Cardiac muscle cell (in vitro differentiated cells and primary cell): ENCODE results near the gene KRTAP5-9. TPM values are rescaled to one million over a fixed set of nuclear protein-coding genes. Genes with fewer than 3 reads are reported as not detected.
"Not testable (repeated sequence)": the region's sequence is repeated elsewhere in the genome, so short reads cannot be mapped to it uniquely, and the experiment has no call there.

Experiments
- DNase-seq, 2 donors: peaks; one replicate each; pipeline versions ENCODE4 v3.0.0 to v3.0.0-alpha.2; 2010 to 2017; ENCODE audit warnings: low read depth in 1 of 2, low spot score in 1 of 2
- H3K27ac ChIP-seq: fragments of 200-600 bp; sonication (generic); 2 replicates; pipeline ENCODE4 v1.5.1; 2016
- H3K27me3 ChIP-seq: fragments of 200-600 bp; sonication (generic); 2 replicates; pipeline ENCODE4 v1.6.0; 2016; ENCODE audit warnings: control low read depth
- H3K36me3 ChIP-seq: fragments of 200-600 bp; sonication (generic); 2 replicates; pipeline ENCODE4 v1.5.1; 2016; ENCODE audit warnings: control low read depth
- H3K4me1 ChIP-seq: fragments of 200-600 bp; sonication (generic); 2 replicates; pipeline ENCODE4 v1.8.1; 2017; ENCODE audit warnings: low read depth, mild to moderate bottlenecking, mixed run types
- H3K4me3 ChIP-seq: fragments of 200-600 bp; sonication (generic); 2 replicates; pipeline ENCODE4 v1.5.1; 2016; ENCODE audit warnings: mild to moderate bottlenecking
- H3K9me3 ChIP-seq: fragments of 200-600 bp; sonication (generic); 2 replicates; pipeline ENCODE4 v1.5.1; 2017; ENCODE audit warnings: low read depth, mild to moderate bottlenecking, control low read depth
- CTCF ChIP-seq: IDR thresholded peaks from 2 replicates; pipeline ENCODE4 v1.5.1; 2012; ENCODE audit warnings: low read depth, mild to moderate bottlenecking, low read length
- polyA plus RNA-seq: library from polyadenylated mRNA; unstranded; fragments of >200 nt; fragmentation: Nextera tagmentation; extraction: Ambion mirVana; gene quantifications from 2 replicates; pipeline ENCODE4 v1.2.1, GENCODE V29; 2016
- total RNA-seq: library from RNA; depleted of rRNA; stranded (reverse); fragments of >200 nt; gene quantifications from 2 replicates; pipeline ENCODE4 v1.2.3, GENCODE V29; 2016

Gene KRTAP5-9
- total and polyA plus RNA-seq, 2 experiments from 2014 or later, result 0.39 TPM; not detected in 1

- Histone ChIP-seq H3K36me3 (no peaks in the 10 kb centered on the region), H3K27me3 (no peaks in the 10 kb centered on the region), H3K4me1 (no peaks in the 10 kb centered on the region), H3K4me3 (no peak overlapping the region), H3K9me3 (no peaks in the 10 kb centered on the region), H3K27ac (no peak overlapping the region)
- TF ChIP-seq CTCF, result peak; percentile 57
- DNase-seq, result peak; percentile 62 to 63
These were observed 15.2 kb downstream of the KRTAP5-9 start for GRCh38 chr11:71563406-71563805.

- no peak overlapping the region for H3K27ac ChIP-seq
These were observed 16.2 kb downstream of the KRTAP5-9 start for GRCh38 chr11:71564430-71564829.

GRCh38 chr11:71565263-71565662 is 17.0 kb downstream of the KRTAP5-9 start, which contains the start of gene KRTAP5-10:
Gene KRTAP5-10 (plus strand): TSS chr11:71565563. CDS start chr11:71565588, 25 bp downstream.
- no peak for DNase-seq
- H3K36me3 ChIP-seq, result no peaks in the 10 kb centered on the region
- H3K27me3 ChIP-seq, result no peaks in the 10 kb centered on the region
- no peak within 1 kb of the TSS for H3K4me3 ChIP-seq
- no peak within 1 kb of the TSS for H3K27ac ChIP-seq
- TF ChIP-seq CTCF, result no peak
- H3K9me3 ChIP-seq, result no peaks in the 10 kb centered on the region
- H3K4me1 ChIP-seq, result no peaks in the 10 kb centered on the region

More at GRCh38 chr11:71564430-71564829, 16.2 kb downstream of the KRTAP5-9 start:
- TF ChIP-seq CTCF, result no peak
- Histone ChIP-seq H3K9me3 (no peaks in the 10 kb centered on the region), H3K27me3 (no peaks in the 10 kb centered on the region), H3K4me1 (no peaks in the 10 kb centered on the region), H3K4me3 (no peak overlapping the region), H3K36me3 (no peaks in the 10 kb centered on the region)
- no peak for DNase-seq

GRCh38 chr11:71566081-71566620 is 17.9 kb downstream of the KRTAP5-9 start:
- H3K4me3 ChIP-seq, result no peak overlapping the region
- no peak for DNase-seq
- no peak for TF ChIP-seq CTCF

GRCh38 chr11:71566626-71567599 is 18.7 kb downstream of the KRTAP5-9 start:
- not testable (repeated sequence) for H3K9me3 ChIP-seq, H3K27ac ChIP-seq, DNase-seq, H3K36me3 ChIP-seq, H3K4me1 ChIP-seq, H3K27me3 ChIP-seq, H3K4me3 ChIP-seq

More at GRCh38 chr11:71566081-71566620, 17.9 kb downstream of the KRTAP5-9 start:
- Histone ChIP-seq H3K36me3 (no peaks in the 10 kb centered on the region), H3K9me3 (no peaks in the 10 kb centered on the region), H3K27me3 (no peaks in the 10 kb centered on the region), H3K4me1 (no peaks in the 10 kb centered on the region), H3K27ac (no peak overlapping the region)

GRCh38 chr11:71567633-71568032 is 19.4 kb downstream of the KRTAP5-9 start:
- H3K36me3 ChIP-seq, result not testable (repeated sequence)

More at GRCh38 chr11:71567633-71568032, 19.4 kb downstream of the KRTAP5-9 start:
- H3K9me3 ChIP-seq, H3K27me3 ChIP-seq, H3K4me1 ChIP-seq, H3K4me3 ChIP-seq, DNase-seq, H3K27ac ChIP-seq: not testable (repeated sequence)
